Ureter (tissue), 1 donor: ENCODE results near the gene C19orf85. TPM values are rescaled to one million over a fixed set of nuclear protein-coding genes. Genes with fewer than 3 reads are reported as not detected.

Source experiments
- total RNA-seq: library from RNA; stranded (reverse); gene quantifications from one replicate; pipeline ENCODE4 v1.2.4, GENCODE V29; 2023
- donor health status: DM: yes; HTN: yes; CAD: no.

The C19orf85 gene
- total RNA-seq, 1 donor from 2014 or later = not detected

Other genes starting within 250 kb of the C19orf85 start
- 6.4 TPM for gene TMEM86B, start 236.0 kb downstream of the C19orf85 start, total RNA-seq
- 65.1 TPM for gene PPP6R1, start 205.7 kb downstream of the C19orf85 start, total RNA-seq
- gene HSPBP1, start 184.6 kb downstream of the C19orf85 start, total RNA-seq = 31.2 TPM
- gene BRSK1, start 180.8 kb downstream of the C19orf85 start, total RNA-seq = 10.6 TPM
- gene TMEM150B, start 139.4 kb downstream of the C19orf85 start, total RNA-seq = 1.9 TPM
- 12.0 TPM for gene KMT5C, start 124.9 kb downstream of the C19orf85 start, total RNA-seq
- gene COX6B2, start 110.0 kb downstream of the C19orf85 start, total RNA-seq = 3.7 TPM
- not detected for gene GARIN5B, start 101.5 kb downstream of the C19orf85 start, total RNA-seq
- gene IL11, start 94.3 kb downstream of the C19orf85 start, total RNA-seq = not detected
- not detected for gene TMEM190, start 87.9 kb downstream of the C19orf85 start, total RNA-seq
- gene TMEM238, start 80.5 kb downstream of the C19orf85 start, total RNA-seq = 20.8 TPM
- gene RPL28, start 78.8 kb downstream of the C19orf85 start, total RNA-seq = 2,509 TPM
- 31.9 TPM for gene UBE2S, start 57.0 kb downstream of the C19orf85 start, total RNA-seq
- not detected for gene SHISA7, start 21.5 kb downstream of the C19orf85 start, total RNA-seq
- gene ISOC2, start 3.1 kb downstream of the C19orf85 start, total RNA-seq = 48.4 TPM
- 7.4 TPM for gene ZNF628, start 11.9 kb upstream of the C19orf85 start, total RNA-seq
- gene NAT14, start 20.4 kb upstream of the C19orf85 start, total RNA-seq = 14.2 TPM
- 15.2 TPM for gene SSC5D, start 23.7 kb upstream of the C19orf85 start, total RNA-seq
- not detected for gene SBK2, start 72.4 kb upstream of the C19orf85 start, total RNA-seq
- 0.39 TPM for gene SBK3, start 80.8 kb upstream of the C19orf85 start, total RNA-seq
- 14.0 TPM for gene ZNF579, start 116.1 kb upstream of the C19orf85 start, total RNA-seq
- 18.4 TPM for gene FIZ1, start 134.8 kb upstream of the C19orf85 start, total RNA-seq
- gene ZNF524, start 135.5 kb upstream of the C19orf85 start, total RNA-seq = 13.0 TPM
- gene ZNF865, start 140.9 kb upstream of the C19orf85 start, total RNA-seq = 13.6 TPM
- gene ZNF784, start 159.8 kb upstream of the C19orf85 start, total RNA-seq = 9.5 TPM
- gene ZNF580, start 176.3 kb upstream of the C19orf85 start, total RNA-seq = 56.5 TPM
- 22.7 TPM for gene ZNF581, start 178.9 kb upstream of the C19orf85 start, total RNA-seq
- 12.3 TPM for gene CCDC106, start 183.5 kb upstream of the C19orf85 start, total RNA-seq
- 195 TPM for gene U2AF2, start 190.3 kb upstream of the C19orf85 start, total RNA-seq
- gene EPN1, start 210.5 kb upstream of the C19orf85 start, total RNA-seq = 78.5 TPM